ENCODE results near the gene TBC1D14. TPM values are rescaled to one million over a fixed set of nuclear protein-coding genes. Genes with fewer than 3 reads are reported as not detected.

The TBC1D14 gene
- total and polyA plus RNA-seq, 10 of the 15 experiments (the other 5 are each of a cell fraction or from before 2014, with no cell fraction given): 0.87 to 39.3 (median 30.1) TPM

- TF ChIP-seq TAF1 (IDR thresholded peaks at IDR 0.05; ENCODE audit: borderline replicate concordance, low read depth, low read length) (no peak), PBX3 (IDR thresholded peaks at IDR 0.05; ENCODE audit: insufficient replicate concordance, low read depth, low read length) (no peak), E2F8 (IDR thresholded peaks at IDR 0.05; ENCODE audit: low read depth, partially characterized antibody) (no peak), SMAD1 (IDR thresholded peaks at IDR 0.05; ENCODE audit: low read depth, partially characterized antibody) (no peak), EGR1 (IDR thresholded peaks at IDR 0.05; ENCODE audit: borderline replicate concordance in 1 of 2, low read depth in 2 of 2, low read length in 2 of 2) (peak in 1 of 2 experiments; percentile 54; a peak in 1 of 3 replicates), PKNOX1 (IDR thresholded peaks at IDR 0.05) (no peak)
These were observed 329 bp downstream of the TBC1D14 start (continued) for GRCh38 chr4:6909970-6910339.
